HG03342 (cell line): ENCODE data around the gene EPB41L4A.

ENCODE experiments used
- ATAC-seq: cut with Tn5 transposase; IDR thresholded peaks from one replicate; pipeline ENCODE4 v1.9.1; 2021; ENCODE audit warnings: mild to moderate bottlenecking, moderate library complexity; ENCODE audit not compliant: unreplicated experiment

Gene EPB41L4A

GRCh38 chr5:112121258-112121657, 297.8 kb downstream of the EPB41L4A start:
- ATAC-seq, result no peak

- ATAC-seq, result no peak
Measured at GRCh38 chr5:112119969-112120368, 299.1 kb downstream of the EPB41L4A start.

- no peak for ATAC-seq
Measured at GRCh38 chr5:112119508-112119907, 299.6 kb downstream of the EPB41L4A start.

- no peak for ATAC-seq
Measured at GRCh38 chr5:112117551-112117950, 301.5 kb downstream of the EPB41L4A start.

- peak; percentile 60 for ATAC-seq
Measured at GRCh38 chr5:112116371-112116770, 302.7 kb downstream of the EPB41L4A start.

GRCh38 chr5:112113565-112113964, 305.5 kb downstream of the EPB41L4A start:
- ATAC-seq, result no peak
